CD4-positive, alpha-beta T cell treated with Interferon gamma for 1 hour (primary cell): ENCODE measurements around the gene CPB1.

ENCODE experiments used
- DNase-seq: peaks from one replicate; pipeline ENCODE4 v3.0.0-alpha.2; 2020

CPB1 gene

GRCh38 chr3:148889828-148890227, 62.2 kb downstream of the CPB1 start:
- no peak for DNase-seq

GRCh38 chr3:148896062-148896461, 68.5 kb downstream of the CPB1 start:
- DNase-seq: no peak

GRCh38 chr3:148901987-148902791, 74.6 kb downstream of the CPB1 start:
- no peak for DNase-seq

- DNase-seq: no peak
These were observed 75.4 kb downstream of the CPB1 start for GRCh38 chr3:148903022-148903442.

GRCh38 chr3:148903941-148904340, 76.3 kb downstream of the CPB1 start:
- no peak for DNase-seq

GRCh38 chr3:148906667-148907066, 79.1 kb downstream of the CPB1 start:
- no peak for DNase-seq
